HG02852 (cell line): ENCODE measurements around the gene BBIP1.
A peak's percentile ranks its signal among the peaks of the same experiment; 100 is the strongest.

Experiments
- ATAC-seq: cut with Tn5 transposase; IDR thresholded peaks from one replicate; pipeline ENCODE4 v1.9.1; 2021; ENCODE audit warnings: mild to moderate bottlenecking, moderate library complexity; ENCODE audit not compliant: unreplicated experiment

Gene BBIP1

GRCh38 chr10:110863956-110864355 lies 55.0 kb downstream of the BBIP1 start:
- ATAC-seq = no peak

DNA sequence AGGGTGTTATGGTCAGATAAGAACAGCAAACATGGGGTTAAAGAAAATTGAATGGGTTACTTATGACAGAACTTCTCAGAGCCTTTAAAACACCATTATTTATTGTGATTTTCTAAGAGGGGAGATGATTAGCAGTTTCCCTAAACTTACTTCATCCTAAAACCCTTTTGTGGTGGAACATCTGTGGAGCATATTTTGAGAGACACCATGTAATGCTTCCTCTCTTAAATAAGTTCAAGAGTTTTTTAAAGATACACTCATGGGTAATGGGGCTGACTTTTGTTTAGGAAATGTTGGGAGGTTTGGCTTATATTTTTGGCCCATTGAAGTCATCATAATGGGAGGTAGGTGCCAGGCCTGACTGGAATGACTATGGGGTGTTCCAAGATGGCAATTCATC lies 55.6 kb downstream of the BBIP1 start:
- ATAC-seq = no peak

GRCh38 chr10:110862961-110863360 lies 56.0 kb downstream of the BBIP1 start:
- no peak for ATAC-seq

- no peak for ATAC-seq
Observed at GRCh38 chr10:110861930-110862649, 56.9 kb downstream of the BBIP1 start.

DNA sequence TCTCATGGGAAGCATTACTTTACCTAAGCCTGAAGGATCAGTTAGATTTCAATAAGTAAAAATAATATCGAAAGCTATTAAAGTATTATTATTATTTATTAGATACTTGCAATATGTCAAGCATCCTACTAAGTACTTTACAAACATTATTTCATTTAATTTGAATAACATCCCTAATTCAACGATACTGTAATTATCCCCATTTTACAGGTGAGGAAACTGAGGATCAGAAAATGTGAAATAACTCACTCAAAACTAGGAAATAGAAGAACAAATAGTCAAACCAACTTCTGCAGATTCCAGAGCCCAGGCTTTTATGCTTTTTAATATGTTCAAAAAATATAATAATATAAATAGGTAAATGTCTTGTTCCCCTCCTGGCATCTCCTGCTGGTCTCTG lies 57.5 kb downstream of the BBIP1 start:
- no peak for ATAC-seq

- peak; percentile 55 for ATAC-seq
Observed at GRCh38 chr10:110860576-110861241, 58.3 kb downstream of the BBIP1 start.

- ATAC-seq = no peak
Observed at GRCh38 chr10:110859973-110860376, 59.0 kb downstream of the BBIP1 start.

- no peak for ATAC-seq
Observed at GRCh38 chr10:110859206-110859972, 59.6 kb downstream of the BBIP1 start.

DNA sequence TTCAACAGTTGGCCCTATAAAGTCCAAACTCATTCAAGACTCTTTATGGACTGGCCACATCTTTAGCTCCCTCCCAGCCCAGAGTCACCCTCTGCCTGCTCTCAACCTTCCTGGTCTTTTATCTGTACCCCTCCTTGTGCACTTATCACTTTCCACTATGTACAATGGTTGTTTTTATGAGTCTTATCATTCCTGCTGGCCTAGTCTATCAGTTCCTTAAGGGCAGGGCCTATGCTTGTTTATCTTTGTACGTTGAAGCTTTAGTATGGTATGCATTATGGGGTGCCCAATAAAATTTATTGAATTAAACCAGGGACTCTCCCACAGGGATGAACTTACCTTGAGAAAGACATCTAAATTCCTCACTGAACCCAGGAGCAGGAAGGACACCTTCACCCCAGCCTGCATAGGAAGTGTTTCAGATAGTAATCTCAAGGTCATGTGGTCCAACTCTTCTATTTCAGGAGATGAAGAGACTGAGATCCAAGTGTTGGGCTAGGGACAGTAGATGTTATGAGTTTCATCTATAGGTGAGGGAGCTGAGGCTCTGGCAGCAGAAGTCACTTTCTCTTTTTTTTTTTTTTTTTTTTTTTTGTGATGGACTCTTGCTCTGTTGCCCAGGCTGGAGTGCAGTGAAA lies 60.6 kb downstream of the BBIP1 start:
- ATAC-seq = no peak

DNA sequence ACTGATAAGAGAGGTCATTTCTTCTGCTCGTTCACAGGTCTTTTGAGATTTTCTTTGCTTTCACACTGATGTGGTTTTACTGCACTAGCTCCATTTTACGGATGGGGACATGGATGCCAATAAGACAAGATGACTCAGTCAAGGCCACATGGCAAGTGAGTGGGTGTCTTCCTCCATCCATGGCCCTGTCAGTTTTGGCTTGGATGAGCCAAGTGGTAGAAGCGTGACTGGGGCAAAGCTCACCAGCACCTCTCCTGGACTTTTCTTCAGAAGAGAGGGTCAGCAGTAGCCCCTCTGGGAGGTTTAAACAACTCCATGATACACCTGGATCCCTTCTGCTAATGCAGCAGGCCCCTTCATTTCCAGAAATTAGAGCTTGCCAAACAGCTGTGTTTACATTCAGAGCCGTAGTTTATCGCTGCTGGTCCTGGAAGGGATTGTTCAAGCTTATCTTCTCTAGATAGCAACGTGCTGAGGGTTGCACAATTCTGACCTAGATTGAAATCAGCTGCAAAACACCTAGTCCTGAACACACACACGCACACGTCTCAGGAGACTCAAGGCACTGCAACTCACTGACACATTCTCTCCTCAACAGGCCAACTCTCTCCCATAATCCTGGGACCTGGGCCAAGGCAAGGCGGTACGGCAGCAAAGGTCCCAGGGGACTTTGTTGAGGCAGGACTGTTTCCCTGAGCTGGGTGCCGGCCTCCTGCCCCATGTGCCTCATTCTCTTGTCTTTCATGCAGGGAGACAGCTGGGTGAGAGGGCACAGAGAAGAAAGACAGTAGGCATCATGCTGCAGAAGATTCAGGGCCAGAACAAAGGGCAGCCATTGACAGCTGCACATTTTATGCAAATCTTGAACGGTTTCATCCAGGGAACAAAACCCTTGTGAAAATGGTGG lies 61.5 kb downstream of the BBIP1 start:
- ATAC-seq = no peak

DNA sequence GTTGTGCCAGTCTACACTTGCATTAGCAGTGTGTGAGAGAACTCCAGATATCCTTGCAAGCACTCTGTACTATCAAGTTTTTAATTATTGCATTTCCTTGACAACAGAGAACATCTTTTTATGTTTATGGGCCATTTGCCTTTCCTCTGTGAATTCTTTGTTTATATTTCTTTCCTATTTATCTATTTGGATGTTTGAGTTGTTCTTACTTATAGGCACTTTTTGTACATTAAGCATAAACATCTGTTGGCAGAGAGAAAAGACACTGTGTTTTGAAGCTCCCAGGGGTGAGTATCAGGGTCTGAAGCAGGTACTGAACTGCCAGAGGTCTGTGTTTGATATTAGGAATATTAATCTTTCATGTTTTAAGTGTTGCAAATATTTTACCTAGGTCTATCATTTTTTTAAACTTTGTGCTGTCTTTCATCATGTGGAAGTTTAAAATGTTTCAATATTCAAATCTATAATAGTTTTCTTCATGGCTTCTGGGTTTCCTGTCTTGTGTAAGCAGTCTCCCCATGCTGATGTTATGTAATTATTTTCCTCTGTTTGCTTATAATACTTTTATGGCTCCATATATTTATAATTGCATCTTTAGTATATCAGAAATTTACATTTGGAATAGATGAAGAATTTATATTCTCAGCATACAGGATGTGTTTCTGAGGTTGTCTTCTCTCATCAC lies 64.9 kb downstream of the BBIP1 start:
- ATAC-seq = no peak

- ATAC-seq = no peak
Observed at GRCh38 chr10:110852947-110853346, 66.0 kb downstream of the BBIP1 start.

- no peak for ATAC-seq
Observed at GRCh38 chr10:110852255-110852896, 66.6 kb downstream of the BBIP1 start.

DNA sequence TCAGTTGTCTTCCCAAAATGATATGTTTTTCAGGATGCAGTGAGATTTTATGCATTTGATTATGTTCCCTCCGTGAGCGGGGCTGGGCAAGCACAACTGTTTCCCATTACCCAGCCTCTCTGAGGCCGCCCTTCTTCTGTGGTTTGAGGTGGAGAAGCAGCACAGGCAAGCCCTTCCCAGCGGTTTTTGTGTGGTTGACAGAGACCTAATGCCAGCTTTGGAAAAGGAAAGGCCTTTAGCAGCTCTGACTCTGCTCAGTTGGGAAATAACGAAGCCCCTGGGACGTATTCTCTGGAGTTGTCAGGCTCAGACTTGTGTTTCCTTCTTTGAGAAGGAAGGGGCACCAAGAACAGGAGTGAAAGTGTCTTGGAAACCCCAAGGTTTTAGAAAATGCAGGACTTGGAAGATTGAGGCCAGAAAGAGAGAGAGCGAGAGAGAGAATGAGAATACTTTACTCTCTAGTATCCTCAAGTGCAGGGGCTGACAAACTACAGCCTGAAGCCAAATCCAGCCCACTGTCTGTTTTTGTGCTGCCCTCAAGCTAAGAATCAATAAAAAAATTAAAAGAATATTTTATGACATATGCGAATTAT lies 67.9 kb downstream of the BBIP1 start:
- no peak for ATAC-seq

- ATAC-seq = no peak
Observed at GRCh38 chr10:110850099-110850498, 68.9 kb downstream of the BBIP1 start.
